C4-2B (cell line): ENCODE measurements around the gene GPR180.

Experiments
- ZFX ChIP-seq: fragments of 450-650 bp; IDR thresholded peaks from 2 replicates; pipeline ENCODE4 v1.6.1; 2017
- TF ChIP-seq, protein P1 (sequence below): fragments of 450-650 bp; conservative IDR thresholded peaks from 2 replicates; pipeline ENCODE4 v1.5.1; 2017; ENCODE audit warnings: mild to moderate bottlenecking

DNA sequence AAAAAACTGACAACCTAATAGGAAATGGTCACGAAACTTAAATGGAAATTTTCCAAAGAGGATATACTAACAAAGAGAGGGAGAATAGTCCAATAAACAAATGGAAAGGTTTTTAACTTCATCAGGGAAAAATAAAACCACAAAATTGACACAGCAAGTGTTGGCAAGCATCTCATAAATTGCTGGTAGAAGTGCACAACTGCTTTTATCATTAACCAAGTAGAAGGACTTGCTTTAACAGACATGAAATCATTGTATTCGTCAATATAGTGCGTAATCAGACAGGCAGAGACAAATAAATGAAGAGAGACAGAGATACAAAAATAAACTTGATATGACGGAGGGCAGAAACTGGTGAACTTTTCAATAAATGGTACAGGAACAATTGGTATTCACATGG is 13.1 kb upstream of the GPR180 start:
- TF ChIP-seq, protein P1, sequence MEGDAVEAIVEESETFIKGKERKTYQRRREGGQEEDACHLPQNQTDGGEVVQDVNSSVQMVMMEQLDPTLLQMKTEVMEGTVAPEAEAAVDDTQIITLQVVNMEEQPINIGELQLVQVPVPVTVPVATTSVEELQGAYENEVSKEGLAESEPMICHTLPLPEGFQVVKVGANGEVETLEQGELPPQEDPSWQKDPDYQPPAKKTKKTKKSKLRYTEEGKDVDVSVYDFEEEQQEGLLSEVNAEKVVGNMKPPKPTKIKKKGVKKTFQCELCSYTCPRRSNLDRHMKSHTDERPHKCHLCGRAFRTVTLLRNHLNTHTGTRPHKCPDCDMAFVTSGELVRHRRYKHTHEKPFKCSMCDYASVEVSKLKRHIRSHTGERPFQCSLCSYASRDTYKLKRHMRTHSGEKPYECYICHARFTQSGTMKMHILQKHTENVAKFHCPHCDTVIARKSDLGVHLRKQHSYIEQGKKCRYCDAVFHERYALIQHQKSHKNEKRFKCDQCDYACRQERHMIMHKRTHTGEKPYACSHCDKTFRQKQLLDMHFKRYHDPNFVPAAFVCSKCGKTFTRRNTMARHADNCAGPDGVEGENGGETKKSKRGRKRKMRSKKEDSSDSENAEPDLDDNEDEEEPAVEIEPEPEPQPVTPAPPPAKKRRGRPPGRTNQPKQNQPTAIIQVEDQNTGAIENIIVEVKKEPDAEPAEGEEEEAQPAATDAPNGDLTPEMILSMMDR, result no peak
- TF ChIP-seq ZFX, result no peak
